ENCODE measurements around the gene VPS13D.
"Not testable (repeated sequence)": the region's sequence is repeated elsewhere in the genome, so short reads cannot be mapped to it uniquely, and the experiment has no call there.

The VPS13D gene

DNA sequence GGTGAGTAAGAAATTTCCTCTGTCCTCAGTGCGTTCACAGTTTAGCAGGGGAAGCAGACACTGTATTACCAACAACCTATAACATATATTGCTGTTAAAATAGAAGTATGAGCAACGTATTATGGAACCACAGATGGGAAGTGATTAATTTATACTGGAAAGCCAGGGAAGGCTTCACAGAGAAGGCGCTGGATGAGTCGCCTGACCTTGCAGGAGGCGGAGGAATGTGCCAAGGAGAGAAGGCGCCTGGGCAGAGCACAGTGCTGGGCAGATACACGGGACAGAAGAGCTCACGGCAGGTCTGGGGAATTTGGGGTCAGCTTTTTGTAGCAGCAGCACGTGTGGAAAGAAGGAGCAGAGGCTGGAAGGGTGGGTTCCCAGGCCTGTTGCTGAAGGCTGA lies 271.8 kb downstream of the VPS13D start:
- no peak for DNase-seq

DNA sequence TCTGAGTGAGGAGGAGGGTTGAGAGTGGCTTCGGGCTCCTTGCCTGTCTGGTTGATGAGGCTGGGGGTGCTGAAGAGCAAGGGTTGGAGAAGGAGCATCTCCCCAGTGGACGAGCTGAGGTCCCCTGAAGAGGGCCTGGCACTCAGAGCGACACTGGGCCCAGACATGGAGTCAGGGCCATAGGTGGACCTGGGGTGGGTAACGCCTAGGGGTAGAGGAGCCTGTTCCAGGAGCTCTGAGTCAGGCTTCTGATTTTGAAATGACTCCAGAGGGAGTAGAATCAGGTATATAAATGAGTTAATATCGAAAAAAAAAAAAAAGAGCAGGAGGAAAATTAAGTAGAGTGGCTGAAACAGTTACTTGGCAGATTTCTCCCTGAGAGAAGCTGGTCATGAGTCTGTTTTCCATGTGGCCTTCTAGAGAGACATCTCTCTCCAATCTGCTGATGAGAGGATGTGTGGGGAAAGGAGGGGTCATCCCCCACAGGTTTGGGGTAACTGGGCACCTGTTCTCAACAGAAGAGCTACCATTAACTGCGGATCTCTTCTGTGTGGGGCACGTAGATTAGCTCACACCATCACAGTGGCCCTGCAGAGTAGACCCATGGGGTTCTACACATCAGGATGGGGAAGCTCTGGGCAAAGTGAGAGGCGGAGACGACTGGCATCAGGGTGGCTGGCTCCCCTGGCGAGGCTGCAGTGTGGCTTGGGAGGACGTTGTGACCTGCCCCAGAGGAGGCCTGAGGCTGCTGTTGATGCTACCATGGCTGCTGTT lies 272.7 kb downstream of the VPS13D start:
- no peak for DNase-seq

DNA sequence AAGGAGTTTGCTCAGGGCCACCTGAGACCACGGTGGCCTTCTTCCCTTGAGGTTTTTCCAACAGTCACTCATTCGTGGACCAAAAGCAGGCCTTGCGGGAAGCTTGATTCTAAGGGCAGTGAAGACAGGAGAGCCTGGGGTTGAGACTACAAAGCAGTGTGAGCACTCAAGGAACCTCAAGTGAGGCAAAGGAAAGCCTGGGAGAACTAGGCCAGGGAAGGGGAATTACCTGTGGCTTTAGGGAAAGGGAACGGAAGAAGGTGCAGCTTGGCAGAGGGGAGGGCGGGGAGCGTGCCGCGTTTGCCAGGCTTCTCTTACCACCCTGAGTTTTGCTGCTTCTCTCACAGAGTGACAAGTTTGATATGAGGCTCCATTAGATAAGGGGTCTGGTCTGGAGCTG lies 273.9 kb downstream of the VPS13D start:
- no peak for DNase-seq

- DNase-seq = no peak
Measured at GRCh38 chr1:12504601-12505000, 274.8 kb downstream of the VPS13D start.

DNA sequence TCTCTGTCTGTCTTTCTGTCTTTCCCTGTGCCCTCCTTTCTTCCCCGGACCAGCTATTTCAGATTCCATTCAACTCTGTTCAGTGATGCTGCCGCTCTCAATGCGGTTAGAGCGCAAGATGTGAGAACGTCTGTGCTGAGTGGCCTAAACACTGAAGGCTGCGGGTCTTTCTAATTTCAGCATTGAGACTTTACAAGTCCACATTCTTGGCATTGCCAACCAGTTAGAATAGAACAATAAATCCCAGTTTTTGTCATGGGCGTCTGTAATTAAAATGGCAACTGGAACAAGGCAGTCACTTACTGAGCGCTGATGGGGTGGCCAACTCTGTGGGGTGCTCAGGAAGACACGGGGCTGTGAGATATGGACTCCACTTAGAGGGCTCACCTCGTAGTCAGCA lies 275.4 kb downstream of the VPS13D start:
- no peak for DNase-seq

- no peak for DNase-seq
Measured at GRCh38 chr1:12505639-12506280, 275.9 kb downstream of the VPS13D start.

- DNase-seq = no peak
Measured at GRCh38 chr1:12506281-12507280, 276.8 kb downstream of the VPS13D start.

- no peak for DNase-seq
Measured at GRCh38 chr1:12507631-12508030, 277.8 kb downstream of the VPS13D start.

DNA sequence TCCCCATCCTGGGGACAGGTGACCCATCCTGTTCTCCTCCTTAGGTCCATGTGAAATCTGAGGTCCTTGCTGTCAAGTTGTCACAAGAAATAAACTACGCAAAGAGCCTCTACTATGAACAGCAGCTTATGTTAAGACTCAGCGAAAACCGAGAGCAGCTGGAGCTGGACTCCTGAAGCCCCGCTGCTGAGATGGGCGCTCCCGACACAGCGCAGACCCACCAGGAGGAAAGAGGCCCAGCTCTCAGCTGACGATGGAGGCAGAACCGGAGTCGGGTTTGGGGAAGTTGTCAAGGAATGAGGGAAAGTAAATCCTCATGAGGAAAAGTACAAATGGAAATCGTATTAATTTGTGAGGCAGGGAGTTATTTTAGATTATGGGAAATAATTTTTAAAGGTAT lies 279.0 kb downstream of the VPS13D start:
- DNase-seq = no peak

DNA sequence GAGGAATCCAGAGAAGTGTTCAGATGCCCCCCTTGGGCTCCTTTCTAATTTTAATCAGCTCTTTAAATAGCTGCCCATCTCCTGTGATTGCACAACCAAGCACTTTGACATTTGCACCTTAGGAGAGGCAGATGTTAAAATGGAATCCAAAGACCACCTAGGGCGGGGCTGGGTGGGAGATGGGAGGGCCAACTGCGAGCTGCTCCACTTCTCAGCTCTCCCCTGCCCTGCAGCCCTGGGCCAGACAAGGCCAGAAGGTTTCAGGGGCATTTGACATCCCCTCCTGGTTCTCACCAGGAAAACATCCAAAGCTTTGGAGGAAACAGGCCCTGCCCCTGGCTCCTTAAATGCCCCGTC lies 281.3 kb downstream of the VPS13D start:
- no peak for DNase-seq

GRCh38 chr1:12511516-12512468 lies 282.0 kb downstream of the VPS13D start:
- no peak for DNase-seq

DNA sequence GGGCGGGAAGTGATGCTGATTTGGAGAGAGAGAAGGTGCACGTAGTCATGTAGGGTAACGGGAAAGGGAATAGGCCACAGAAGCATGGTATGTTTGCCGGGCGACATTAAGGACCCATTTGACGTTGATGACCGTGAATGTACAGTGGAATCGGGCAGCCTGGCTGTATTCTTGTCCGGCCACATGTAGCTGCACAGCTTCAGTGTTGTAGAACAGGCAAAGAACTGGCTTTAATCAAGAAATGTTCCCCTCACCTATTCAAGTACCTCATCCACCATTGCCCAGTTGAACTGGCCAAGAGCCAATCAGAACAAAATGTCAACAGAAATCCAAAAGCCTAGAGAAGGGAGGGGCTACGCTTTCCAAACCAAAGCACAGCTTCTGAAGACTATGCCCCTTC lies 283.4 kb downstream of the VPS13D start:
- no peak for DNase-seq

DNA sequence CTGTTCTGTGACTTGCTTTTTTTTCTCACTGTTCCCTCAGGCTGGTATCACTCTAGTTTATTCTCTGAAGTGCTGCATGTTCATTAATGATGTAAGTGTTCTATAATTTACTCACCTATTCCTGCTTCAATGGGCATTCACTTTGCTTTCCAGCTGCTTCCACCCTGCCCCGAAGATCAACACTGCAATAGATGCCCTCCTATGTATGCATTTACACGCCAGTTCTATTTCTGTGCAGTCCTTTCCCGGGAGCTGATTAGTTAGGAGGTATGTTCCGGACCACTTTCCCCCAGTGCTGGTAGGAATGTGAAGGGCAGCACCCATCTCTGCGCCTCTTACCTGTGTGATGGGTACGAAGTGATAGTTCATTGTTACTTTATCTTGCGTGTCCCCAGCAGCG lies 284.8 kb downstream of the VPS13D start:
- DNase-seq = no peak

- no peak for DNase-seq
Measured at GRCh38 chr1:12515234-12515633, 285.4 kb downstream of the VPS13D start.

GRCh38 chr1:12516741-12517140 lies 286.9 kb downstream of the VPS13D start:
- DNase-seq = no peak

DNA sequence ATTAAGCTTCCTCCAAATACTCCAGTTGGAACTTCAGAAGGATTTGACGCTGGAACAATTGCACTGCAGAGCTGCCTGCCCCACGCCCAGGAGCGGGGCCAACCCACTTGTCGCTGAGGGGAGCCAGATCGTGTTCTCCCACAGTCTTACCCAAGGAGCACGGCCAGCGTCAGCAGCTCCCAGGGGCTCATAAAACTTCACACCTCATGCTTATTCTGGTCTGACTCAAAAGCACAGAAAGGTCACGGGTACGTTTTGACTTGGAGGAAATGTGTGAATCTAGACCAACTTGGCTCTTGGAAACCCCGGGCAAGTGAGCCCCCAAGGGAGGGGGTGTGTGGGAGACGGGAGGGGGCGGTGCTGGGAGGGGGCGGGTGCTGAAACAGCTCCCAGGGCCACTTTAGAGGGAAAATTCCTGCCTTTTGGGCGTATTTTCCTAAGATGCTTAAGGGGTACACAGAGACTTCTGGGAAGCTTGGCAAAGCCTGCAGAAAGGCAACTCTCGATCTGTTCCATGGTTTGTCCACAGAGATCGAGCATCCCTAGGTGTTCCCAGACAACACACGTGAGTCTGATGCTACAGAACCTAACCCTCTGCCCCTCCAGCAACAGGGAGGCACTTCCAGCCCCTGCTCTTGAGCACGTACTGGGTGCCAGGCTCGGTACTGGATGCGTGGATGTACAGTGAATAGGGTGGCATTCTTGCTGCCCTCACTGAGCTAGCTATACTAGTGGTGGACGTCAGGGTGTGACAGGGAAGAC lies 289.3 kb downstream of the VPS13D start:
- no peak for DNase-seq

DNA sequence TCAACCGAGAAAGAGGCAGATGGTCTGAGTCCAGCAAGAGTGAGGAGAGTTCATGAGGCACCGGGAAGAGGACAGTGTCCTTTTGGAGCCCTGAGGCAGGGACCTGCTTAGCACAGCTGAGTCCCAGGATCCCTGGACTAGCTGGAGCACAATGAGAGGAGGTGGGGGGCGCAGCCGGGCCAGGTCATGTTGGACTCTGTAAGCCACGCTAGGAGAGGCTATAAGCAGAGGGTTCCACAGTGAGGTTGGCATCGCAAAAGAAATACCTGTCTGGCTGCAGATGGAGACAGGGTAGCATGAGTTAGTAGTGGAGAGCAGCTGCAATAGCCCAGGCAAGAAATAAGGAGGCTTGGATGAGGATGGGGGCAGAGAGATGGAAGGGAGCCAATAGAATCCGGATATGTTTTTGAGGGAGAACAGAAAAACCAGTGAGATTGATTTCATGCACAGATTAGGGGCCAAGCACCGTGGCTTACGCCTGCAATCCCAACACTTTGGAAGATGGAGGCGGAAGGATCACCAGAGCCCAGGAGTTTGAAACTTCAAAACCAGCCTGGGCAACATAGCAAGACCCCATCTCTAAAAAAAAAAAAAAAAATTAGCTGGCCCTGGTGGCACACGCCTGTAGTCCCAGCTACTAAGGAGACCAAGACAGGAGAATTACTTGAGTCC lies 290.0 kb downstream of the VPS13D start:
- no peak for DNase-seq

DNA sequence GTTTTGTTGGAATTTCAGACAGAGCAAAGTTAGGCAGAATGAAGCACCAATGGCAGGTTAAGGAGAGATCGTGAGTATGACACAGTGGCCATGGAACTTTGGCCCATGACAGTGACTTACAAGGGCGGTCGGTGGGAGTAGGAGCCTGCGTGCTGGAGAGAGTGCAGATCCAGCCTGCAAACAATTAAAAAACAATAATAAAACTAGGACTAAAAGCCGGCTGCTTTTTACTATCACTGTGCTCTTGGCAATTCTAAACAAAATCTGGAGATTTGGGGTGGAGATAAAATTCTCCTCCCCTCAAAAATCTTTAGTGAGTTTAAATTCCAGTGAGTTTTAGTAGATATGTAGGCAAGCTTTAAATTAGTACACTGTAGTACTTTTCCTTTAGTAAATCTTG lies 291.3 kb downstream of the VPS13D start:
- DNase-seq = no peak

DNA sequence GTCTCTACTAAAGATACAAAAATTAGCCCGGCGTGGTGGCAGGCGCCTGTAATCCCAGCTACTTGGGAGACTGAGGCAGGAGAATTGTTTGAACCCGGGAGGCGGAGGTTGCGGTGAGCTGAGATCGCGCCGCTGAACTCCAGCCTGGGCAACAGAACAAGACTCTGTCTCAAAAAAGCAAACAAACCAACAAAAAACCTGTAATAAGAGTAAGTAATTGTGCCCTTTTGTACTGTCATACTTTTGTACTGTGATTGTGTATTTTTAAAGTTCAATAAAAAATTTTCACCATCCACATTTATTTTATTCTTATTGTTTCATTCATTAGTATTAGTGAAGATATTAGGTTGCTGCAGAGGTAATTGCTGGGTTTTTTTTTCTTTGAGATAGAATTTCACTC lies 292.9 kb downstream of the VPS13D start:
- DNase-seq = not testable (repeated sequence)

GRCh38 chr1:12524266-12524665 lies 294.4 kb downstream of the VPS13D start:
- no peak for DNase-seq
